KOPT-K1 (cell line): ENCODE measurements around the gene BAZ2B.
A peak's percentile ranks its signal among the peaks of the same experiment; 100 is the strongest.
"Not testable (repeated sequence)": the region's sequence is repeated elsewhere in the genome, so short reads cannot be mapped to it uniquely, and the experiment has no call there.

Experiments used
- H3K27ac ChIP-seq: fragments of 200-600 bp; sonication (generic); 2 replicates; pipeline ENCODE4 v1.5.1; 2016; ENCODE audit warnings: antibody characterized with exemption, mild to moderate bottlenecking, low read depth, low read length; ENCODE audit not compliant: poor library complexity, severe bottlenecking
- H3K36me3 ChIP-seq: fragments of 200-600 bp; sonication (generic); 2 replicates; pipeline ENCODE4 v1.5.1; 2017; ENCODE audit warnings: antibody characterized with exemption, mild to moderate bottlenecking, low read length, moderate library complexity; ENCODE audit not compliant: insufficient read depth
- H3K9me3 ChIP-seq: fragments of 200-600 bp; sonication (generic); 2 replicates; pipeline ENCODE4 v1.5.1; 2017; ENCODE audit warnings: antibody characterized with exemption, low read length, mild to moderate bottlenecking; ENCODE audit not compliant: insufficient read depth, poor library complexity, severe bottlenecking

BAZ2B gene

DNA sequence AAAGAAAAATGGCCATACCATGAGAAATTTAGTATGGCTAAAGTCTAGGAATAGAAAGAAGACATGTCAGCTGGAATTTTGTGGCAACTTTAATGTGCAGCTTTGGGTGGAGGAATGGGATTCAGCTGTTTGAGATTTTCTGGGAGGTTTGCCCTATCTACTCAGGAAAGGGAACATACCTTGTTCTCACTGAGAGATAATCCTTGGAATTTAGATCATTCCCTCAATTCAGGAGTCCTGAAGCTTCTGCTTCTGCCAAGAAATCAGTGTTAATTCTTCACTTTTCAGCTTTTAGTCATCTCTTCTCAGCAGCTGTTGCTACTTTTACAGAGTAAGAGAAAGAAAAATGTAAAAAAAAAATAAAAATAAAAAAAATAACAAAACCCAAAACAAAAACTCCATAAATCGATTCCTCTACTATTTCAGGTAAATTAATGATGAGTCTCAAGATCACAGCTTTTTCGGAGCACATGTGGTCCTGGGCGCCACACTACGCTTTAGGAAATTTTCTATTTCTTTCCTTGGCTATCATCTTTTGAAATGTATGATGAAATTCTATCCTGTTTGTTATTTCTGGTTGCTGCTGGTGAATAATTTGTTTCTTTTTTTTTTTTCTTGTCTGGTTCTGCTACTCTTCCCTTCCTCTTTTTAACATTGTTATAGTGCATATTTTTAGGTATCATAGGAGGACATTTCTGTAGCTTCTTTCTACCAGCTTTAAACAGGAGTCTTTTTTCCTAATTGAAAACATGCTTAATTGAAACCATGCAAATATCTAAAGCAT lies 18.9 kb upstream of the BAZ2B start:
- Histone ChIP-seq H3K27ac (no peak overlapping the region), H3K9me3 (peaks cover 9% of the 10 kb centered on the region), H3K36me3 (no peaks in the 10 kb centered on the region)

DNA sequence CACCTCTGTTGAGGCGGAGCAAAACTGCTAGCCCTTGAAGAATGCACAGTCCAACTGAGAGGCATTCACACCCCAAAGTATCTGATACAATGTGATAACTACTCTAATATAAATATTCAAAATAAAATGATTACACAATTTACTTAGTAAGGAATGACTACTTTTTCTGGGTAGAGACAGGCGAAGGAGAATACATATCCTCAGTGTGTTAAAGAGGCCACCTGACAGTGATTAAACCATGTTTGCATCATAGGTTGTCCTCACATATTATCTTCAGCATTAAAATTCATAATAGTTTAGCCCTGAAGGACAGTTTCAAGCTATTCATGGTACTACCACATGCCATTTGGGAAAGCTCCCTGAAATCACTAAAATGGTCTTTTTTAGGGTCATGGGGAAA lies 16.9 kb upstream of the BAZ2B start:
- Histone ChIP-seq H3K36me3 (no peaks in the 10 kb centered on the region), H3K27ac (no peak overlapping the region)

DNA sequence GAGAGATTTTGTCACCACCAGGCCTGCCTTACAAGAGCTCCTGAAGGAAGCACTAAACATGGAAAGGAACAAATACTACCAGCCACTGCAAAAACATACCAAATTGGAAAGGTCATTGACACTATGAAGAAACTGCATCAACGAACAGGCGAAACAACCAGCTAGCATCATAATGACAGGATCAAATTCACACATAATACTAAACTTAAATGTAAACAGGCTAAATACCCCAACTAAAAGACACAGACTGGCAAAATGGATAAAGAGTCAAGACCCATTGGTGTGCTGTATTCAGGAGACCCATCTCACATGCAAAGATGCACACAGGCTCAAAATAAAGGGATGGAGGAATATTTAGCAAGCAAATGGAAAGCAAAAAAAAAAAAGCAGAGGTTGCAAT lies 9.3 kb upstream of the BAZ2B start:
- H3K27ac ChIP-seq, H3K36me3 ChIP-seq: not testable (repeated sequence)

More for the DNA sequence above, 16.9 kb upstream of the BAZ2B start:
- no peaks in the 10 kb centered on the region for H3K9me3 ChIP-seq

DNA sequence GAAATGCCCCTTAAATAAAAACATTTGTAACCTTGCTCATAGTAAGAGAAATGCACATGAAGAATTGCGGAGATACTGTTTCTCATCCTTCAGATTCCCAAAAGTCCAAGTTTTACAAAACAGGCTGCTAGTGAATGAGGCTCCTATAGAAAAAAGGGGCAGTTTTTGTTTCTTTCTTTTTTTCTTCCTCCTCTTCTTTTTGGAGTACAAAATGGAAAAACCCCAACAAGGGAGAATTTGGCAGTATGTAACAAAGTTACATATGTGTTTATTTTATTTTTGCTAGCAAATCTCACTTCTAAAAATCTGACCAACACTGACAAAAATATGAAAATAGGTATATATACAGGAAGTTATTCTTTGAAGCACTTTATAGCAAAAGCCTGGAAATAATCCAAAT lies 7.1 kb upstream of the BAZ2B start:
- H3K9me3 ChIP-seq, result no peaks in the 10 kb centered on the region
- no peak overlapping the region for H3K27ac ChIP-seq
- no peaks in the 10 kb centered on the region for H3K36me3 ChIP-seq

More for the DNA sequence above, 9.3 kb upstream of the BAZ2B start:
- H3K9me3 ChIP-seq, result not testable (repeated sequence)

DNA sequence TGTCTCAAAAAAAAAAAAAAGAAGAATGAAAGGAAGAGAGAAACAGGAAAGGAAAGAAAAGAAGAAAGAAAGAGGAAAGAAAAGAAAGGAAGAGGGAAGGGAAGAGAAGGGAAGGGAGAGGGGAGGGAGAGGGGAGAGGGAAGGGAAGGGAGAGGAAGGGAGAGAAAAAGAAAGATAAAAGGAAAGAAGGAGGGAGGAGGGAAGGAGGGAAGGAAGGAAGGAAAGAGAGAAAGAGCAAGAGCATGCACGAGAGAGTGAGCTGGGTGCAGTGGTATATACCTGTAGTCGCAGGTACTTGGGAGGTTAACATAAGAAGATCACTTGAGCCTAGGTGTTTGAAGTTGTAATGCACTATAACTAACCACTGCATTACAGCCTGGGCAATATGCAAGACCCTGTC lies 6.6 kb upstream of the BAZ2B start:
- Histone ChIP-seq H3K9me3 (no peaks in the 10 kb centered on the region), H3K27ac (no peak overlapping the region), H3K36me3 (no peaks in the 10 kb centered on the region)

DNA sequence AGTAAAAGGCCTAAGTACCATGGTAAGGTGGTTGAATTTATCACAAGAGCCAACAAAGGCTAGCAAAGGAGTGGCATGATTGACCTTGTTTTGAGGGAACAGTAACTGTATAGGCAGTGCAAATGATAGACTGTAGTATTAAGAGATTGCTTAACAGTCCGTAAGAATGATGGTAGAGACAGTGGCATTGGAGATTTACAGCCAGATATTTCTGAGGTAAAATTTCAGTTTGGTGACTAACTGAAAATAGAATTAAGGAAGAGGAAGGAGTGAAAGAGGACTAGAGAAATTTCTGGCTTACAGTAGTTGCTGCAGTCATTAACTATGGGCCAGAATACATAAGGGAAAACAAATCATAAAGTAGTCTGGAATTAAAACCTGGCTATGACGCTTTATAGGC lies 4.4 kb upstream of the BAZ2B start:
- Histone ChIP-seq H3K27ac (no peak overlapping the region), H3K36me3 (no peaks in the 10 kb centered on the region), H3K9me3 (no peaks in the 10 kb centered on the region)

DNA sequence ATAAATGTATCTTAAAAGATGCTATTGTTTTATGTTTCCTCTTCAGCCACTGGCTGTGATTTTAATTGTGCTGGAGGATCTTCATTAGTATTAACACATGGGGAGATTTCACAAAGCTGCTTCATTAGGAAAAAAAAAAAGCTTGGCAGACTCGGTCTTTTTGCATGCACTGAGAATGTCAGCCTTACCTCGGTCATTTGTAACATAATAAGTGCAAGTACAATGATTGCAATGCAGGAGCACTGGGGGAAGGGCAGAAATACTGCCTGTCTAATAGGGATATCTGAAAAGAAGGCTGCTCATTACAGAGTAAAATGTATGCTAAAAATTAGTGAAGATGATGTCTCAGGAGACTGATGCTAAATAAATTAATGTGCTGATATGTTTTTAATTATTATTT lies 1.3 kb upstream of the BAZ2B start:
- Histone ChIP-seq H3K27ac (no peak overlapping the region), H3K36me3 (no peaks in the 10 kb centered on the region), H3K9me3 (no peaks in the 10 kb centered on the region)

DNA sequence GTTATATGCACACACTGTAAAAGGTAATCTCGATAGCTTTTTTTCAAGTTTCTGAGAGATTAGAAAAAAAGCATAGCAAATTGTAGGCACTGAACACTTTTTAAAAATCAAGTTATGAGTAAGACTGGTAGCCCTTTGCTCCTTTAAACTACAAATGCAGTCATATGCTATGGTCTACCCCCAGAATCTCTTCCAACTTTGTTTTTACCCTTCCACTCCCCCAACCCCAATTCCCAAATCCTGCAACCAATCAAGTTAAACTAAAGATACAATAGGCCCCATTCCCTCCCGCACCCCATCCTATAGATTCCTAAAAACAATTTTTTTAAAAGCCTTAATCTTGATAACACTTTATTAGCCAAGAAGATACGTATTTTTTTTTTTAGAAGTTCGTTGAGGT lies 752 bp upstream of the BAZ2B start:
- no peak overlapping the region for H3K27ac ChIP-seq
- no peaks in the 10 kb centered on the region for H3K36me3 ChIP-seq
- H3K9me3 ChIP-seq, result no peaks in the 10 kb centered on the region

DNA sequence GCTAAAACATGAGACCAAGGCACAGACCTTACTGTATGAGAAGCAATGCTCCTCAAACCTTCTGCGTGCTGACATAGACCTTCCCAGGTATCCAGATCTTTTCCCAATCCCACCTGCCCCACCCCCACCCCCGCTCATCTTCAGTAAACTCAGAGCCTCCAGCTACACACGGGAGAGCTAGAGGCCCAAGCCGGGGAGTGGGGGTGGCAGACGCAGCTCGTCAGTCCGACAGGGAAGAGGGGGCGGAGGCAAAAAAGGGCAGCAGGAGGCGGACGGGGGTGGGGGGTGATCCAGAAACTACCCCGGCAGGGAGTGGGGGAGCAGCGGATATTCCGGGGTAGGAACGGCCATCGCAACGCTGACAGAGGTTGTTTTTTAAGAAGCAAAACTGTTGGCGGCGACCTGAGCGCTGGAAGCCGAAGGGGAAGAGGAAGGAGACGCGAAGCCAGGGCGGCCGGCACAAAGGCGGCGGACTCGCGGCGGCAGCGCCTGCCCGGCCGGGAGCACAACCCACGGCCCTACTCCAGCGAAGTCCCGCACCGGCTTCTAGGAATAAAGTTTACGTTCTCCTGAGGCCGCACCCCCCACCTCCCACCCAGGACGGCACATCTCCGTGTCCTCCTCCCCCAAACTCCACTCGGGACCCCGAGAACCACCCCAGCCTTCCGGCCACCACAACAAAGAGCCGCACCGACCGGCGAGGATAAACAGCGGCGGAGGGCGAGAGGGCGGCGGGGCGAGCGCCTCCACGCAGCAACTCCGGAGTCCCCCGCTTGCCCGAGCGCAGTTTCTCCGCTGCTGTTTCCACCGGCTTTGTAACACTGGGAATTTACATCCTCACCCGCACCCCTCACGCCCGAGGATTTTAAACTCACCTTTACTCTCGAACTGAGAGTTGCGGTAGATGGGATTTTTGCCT lies 722 bp downstream of the BAZ2B start:
- H3K27ac ChIP-seq, result no peak overlapping the region
- no peaks in the 10 kb centered on the region for H3K36me3 ChIP-seq
- no peaks in the 10 kb centered on the region for H3K9me3 ChIP-seq

DNA sequence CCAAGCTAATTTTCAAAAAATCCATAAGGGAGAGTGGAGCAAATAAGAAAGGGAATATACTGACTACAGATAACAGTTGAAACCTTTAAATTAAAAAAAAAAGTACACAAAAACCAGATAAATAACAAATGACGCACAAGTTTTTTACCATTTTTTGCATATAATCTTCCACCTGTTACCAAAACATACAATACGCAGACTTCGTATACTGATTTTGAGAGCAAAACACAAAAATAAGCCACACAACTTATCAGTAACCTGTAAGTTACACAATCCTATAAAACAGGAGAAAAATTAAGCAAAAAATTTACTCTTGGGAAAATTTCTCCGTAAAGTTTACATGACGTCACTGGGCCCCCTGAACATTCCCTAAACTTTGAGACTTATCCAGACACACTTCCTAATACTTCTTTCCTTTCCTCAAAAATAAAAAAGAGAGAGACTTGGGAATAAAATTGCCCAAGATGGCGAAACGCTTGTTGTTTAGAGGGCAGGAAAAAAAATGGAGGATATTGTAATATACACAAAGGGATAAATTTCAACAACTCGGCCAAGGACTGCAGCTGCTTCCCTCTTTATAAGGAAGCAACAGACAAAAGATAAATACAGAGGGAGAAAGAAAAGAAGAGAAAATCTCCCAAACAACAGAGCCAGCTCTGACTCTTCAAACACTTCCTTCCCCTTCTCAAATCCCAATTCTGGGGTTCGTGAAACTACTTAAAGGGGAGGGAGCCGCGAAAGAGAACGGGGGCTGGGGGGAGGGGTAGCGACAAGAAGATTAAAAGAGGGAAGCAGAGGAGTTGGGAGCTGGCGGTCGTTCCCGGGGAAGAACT lies 1.6 kb downstream of the BAZ2B start:
- H3K9me3 ChIP-seq, result no peaks in the 10 kb centered on the region
- H3K36me3 ChIP-seq, result no peaks in the 10 kb centered on the region
- H3K27ac ChIP-seq, result peak overlapping the region; percentile 11

DNA sequence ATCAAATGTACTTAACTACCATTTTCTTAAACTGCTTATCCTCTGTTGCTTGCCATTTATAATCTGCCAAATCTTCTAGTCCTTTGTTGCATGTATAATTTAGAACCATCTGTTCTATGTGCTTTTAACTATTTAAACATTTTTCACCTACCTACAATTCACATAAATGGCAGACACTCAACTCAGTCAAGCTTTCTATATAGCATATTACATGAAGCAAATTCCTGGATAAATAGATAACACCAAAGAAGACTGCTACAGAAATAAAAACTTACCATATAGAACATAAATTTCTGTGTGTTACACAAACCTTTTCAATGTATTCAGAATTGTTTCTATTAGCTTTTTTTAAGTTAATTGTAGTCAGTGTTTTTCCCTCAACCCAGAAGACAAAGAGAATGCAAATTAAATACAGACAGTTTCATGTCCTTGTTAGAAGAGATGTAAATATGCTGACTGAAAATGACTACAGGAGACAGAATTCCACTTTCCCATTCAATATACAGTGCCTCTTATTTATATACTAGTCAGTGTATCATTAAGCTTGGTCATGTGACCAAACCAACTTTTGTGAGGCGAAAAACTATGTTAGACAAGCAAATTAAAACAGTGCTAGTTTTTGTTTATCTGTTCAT lies 2.6 kb downstream of the BAZ2B start:
- Histone ChIP-seq H3K36me3 (no peaks in the 10 kb centered on the region), H3K27ac (no peak overlapping the region)

DNA sequence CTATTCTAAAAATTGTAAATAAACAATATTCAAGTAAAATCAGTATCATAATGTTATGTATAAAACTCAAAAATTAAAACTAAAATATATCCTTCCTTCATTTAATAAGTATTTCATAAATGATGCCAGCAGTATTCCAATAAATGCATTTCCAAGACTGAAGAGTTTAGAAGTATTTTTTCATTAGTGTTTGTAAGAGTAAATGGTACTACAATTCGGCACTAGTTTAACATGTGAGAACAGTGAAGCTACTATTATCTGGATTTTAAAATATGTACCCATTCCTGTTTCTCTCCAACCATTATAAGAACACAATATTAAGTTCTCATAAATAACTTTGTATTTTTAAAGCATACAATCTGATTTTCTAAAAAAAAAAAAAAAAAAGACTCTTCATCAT lies 3.3 kb downstream of the BAZ2B start:
- H3K36me3 ChIP-seq, result no peaks in the 10 kb centered on the region
- no peak overlapping the region for H3K27ac ChIP-seq
- H3K9me3 ChIP-seq, result no peaks in the 10 kb centered on the region

More for the DNA sequence above, 2.6 kb downstream of the BAZ2B start:
- no peaks in the 10 kb centered on the region for H3K9me3 ChIP-seq

DNA sequence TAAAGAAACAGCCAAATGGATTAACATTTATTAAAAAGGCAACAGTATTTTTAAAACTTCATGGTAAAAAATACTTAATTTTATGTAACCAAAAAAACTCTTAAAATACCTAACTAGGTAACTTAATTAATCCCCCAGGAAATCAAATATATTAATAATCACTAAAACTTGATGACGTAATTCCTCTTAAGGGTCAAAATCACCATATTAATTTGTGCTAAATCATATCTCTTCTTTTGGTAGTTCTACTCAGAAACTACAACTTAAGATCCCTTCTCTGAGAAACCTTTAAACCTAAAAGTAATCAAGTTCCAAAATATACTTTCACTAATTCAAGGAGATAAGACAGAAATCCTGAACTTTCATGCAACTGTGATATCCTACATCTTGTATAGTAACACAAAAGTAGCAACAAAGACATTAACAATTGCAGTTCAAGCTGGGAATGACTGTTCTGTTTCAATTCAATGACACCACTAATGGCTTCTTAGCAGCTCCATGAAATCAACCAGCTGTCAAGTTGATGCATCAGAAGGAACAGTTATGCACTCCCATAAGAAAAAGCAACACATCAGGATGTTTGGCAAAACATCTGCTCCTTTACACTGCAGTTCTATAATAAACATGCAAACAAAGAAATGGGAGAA lies 4.0 kb downstream of the BAZ2B start:
- no peak overlapping the region for H3K27ac ChIP-seq
- no peaks in the 10 kb centered on the region for H3K9me3 ChIP-seq
- H3K36me3 ChIP-seq, result no peaks in the 10 kb centered on the region

DNA sequence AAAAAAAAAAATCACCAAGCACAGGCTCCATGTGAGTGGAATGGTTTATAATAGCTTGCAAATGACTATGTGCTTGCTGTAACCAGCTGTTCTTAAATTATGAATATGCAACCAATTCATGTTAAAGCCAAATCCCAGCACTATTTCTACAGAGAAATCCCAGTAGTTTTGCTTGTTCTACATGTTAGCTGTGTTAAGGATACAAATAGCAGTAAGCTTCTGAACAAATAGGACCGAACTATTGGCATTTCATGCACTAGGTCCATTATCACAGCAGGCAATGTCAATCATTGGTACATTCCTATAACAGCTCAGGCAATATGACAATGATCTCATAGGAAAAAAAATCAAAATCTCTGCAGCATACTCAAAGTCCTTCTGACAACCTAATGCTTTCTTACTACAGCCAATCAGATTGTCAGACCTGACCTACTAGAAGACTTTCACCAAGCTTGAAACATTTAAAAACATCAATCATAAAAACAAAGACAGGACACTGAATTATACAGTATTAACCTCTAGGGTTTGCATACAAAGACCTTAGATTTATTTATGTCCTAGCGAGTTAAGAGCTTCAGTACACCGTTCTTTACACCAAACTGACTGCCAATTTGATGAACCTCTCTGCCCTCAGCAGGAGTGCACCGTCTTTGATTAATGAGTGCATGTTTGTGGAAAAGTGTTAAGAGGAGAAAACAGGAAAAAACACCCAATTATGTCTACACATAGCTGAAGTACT lies 6.4 kb downstream of the BAZ2B start:
- no peaks in the 10 kb centered on the region for H3K36me3 ChIP-seq
- no peaks in the 10 kb centered on the region for H3K9me3 ChIP-seq
- H3K27ac ChIP-seq, result no peak overlapping the region
